Osteocyte (in vitro differentiated cells): ENCODE results near the gene NSD1. TPM values are rescaled to one million over a fixed set of nuclear protein-coding genes. Genes with fewer than 3 reads are reported as not detected.

Source experiments
- DNase-seq: peaks from one replicate; pipeline ENCODE4 v3.0.0; 2021; ENCODE audit warnings: mixed read lengths; ENCODE audit not compliant: unreplicated experiment; ENCODE audit errors: extremely low spot score
- H3K27ac Mint-ChIP-seq: one replicate; pipeline ENCODE4 v1.8.0; 2021; ENCODE audit warnings: mild to moderate bottlenecking, mixed read lengths; ENCODE audit not compliant: unreplicated experiment
- H3K27me3 Mint-ChIP-seq: one replicate; pipeline ENCODE4 v1.8.0; 2021; ENCODE audit warnings: mixed read lengths; ENCODE audit not compliant: unreplicated experiment
- H3K36me3 Mint-ChIP-seq: one replicate; pipeline ENCODE4 v1.8.0; 2021; ENCODE audit warnings: mixed read lengths; ENCODE audit not compliant: unreplicated experiment
- H3K4me1 Mint-ChIP-seq: one replicate; pipeline ENCODE4 v1.8.0; 2021; ENCODE audit warnings: mixed read lengths; ENCODE audit not compliant: unreplicated experiment
- H3K4me3 Mint-ChIP-seq: one replicate; pipeline ENCODE4 v1.8.0; 2021; ENCODE audit warnings: mild to moderate bottlenecking, moderate library complexity, mixed read lengths; ENCODE audit not compliant: unreplicated experiment
- H3K9me3 Mint-ChIP-seq: one replicate; pipeline ENCODE4 v1.8.0; 2021; ENCODE audit warnings: mixed read lengths; ENCODE audit not compliant: unreplicated experiment
- total RNA-seq: library from RNA; stranded (reverse); gene quantifications from 2 replicates; pipeline ENCODE4 v1.2.1, GENCODE V29; 2021
- TF ChIP-seq, protein P1 (sequence below): fragments of 200-600 bp; sonication (generic); IDR thresholded peaks from 2 replicates; pipeline ENCODE4 v1.5.0; 2021; ENCODE audit warnings: antibody characterized with exemption, mild to moderate bottlenecking, moderate library complexity

The NSD1 gene
- total RNA-seq, 1 donor from 2014 or later = 74.7 TPM

DNA sequence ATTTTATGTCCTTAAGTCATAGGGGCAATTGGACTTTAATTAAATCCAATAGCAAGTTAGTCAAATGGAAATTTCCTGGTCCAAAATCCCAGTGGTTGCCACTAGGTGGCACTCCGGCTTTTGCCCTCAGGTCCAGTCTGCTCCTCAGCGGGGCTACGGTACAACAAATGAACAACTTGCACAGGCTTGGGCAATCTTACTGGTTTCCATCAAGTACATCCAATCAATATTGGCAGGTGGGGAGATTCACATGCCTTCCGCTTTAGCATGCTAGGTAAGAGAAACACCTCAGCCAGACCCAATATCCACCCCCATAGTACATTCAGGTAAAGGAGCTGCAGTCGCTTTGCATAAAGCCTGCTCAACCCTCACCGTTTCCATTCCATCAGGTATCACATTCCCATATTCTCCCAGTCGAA is 184.4 kb downstream of the NSD1 start:
- no peak for DNase-seq
- H3K4me3 Mint-ChIP-seq = no peak overlapping the region
- H3K4me1 Mint-ChIP-seq = peaks cover 7% of the 10 kb centered on the region
- H3K36me3 Mint-ChIP-seq = peaks cover 11% of the 10 kb centered on the region
- H3K27ac Mint-ChIP-seq = no peak overlapping the region
- H3K27me3 Mint-ChIP-seq = no peaks in the 10 kb centered on the region
- TF ChIP-seq, protein P1, sequence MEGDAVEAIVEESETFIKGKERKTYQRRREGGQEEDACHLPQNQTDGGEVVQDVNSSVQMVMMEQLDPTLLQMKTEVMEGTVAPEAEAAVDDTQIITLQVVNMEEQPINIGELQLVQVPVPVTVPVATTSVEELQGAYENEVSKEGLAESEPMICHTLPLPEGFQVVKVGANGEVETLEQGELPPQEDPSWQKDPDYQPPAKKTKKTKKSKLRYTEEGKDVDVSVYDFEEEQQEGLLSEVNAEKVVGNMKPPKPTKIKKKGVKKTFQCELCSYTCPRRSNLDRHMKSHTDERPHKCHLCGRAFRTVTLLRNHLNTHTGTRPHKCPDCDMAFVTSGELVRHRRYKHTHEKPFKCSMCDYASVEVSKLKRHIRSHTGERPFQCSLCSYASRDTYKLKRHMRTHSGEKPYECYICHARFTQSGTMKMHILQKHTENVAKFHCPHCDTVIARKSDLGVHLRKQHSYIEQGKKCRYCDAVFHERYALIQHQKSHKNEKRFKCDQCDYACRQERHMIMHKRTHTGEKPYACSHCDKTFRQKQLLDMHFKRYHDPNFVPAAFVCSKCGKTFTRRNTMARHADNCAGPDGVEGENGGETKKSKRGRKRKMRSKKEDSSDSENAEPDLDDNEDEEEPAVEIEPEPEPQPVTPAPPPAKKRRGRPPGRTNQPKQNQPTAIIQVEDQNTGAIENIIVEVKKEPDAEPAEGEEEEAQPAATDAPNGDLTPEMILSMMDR = peak; percentile 86
- no peaks in the 10 kb centered on the region for H3K9me3 Mint-ChIP-seq

DNA sequence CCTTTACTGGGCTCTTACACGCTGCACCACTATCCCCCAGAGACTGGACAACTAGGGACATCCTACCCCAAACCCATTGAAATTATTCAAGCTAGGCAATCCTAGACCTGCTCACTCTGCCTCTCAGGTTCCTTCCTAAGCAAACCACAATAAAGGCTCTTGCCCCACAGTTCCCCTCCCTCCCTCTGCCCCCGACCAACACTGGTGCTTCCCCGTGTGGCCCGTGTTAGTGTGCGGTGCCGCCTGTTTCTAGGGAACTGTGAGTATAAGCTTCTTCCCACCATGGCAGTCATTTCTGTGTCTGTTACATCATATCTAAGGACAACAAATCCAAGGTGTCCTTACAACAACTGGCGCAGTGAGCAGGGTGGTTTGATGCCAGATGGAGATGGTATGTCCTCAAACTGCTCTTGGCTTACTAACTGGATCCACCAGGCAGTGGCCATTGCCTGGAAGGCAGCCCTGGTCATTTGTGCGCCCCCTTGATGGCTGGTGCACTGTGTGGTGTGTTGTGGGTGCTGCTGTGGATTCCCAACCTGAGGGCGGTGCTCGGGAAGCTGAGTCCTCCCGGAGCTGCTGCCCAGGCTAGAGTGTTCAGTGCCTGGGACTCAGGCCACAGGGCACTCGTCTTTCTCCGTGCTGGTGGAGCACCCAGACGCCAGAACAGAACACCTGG is 186.5 kb downstream of the NSD1 start:
- TF ChIP-seq, protein P1 = no peak
- Mint-ChIP-seq H3K27ac (no peak overlapping the region), H3K27me3 (no peaks in the 10 kb centered on the region), H3K4me3 (no peak overlapping the region), H3K9me3 (no peaks in the 10 kb centered on the region), H3K36me3 (peaks cover 13% of the 10 kb centered on the region), H3K4me1 (peaks cover 6% of the 10 kb centered on the region)
- no peak for DNase-seq

DNA sequence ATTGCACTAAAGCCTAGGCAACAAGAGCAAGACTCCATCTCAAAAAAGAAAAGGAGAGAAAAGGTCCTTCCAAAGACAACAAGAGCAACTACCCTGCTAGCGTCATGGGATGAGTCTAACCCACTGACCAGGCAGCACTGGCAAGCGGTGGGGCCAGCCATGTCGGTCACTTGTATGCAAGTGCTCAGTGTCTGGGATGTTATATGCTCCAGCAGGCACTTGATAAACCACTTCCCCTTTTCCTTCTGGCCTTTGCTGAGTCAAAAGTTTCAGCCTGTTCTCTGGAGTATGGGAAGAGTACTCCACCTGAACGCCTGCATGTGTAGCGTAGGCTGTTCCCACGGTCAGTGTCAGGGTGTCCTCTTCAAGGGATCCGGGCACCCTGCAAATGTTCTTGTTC is 187.3 kb downstream of the NSD1 start:
- TF ChIP-seq, protein P1 = no peak
- peaks cover 13% of the 10 kb centered on the region for H3K36me3 Mint-ChIP-seq
- no peak overlapping the region for H3K27ac Mint-ChIP-seq
- H3K9me3 Mint-ChIP-seq = no peaks in the 10 kb centered on the region
- no peak for DNase-seq
- H3K4me3 Mint-ChIP-seq = no peak overlapping the region
- no peaks in the 10 kb centered on the region for H3K27me3 Mint-ChIP-seq
- H3K4me1 Mint-ChIP-seq = peaks cover 8% of the 10 kb centered on the region

DNA sequence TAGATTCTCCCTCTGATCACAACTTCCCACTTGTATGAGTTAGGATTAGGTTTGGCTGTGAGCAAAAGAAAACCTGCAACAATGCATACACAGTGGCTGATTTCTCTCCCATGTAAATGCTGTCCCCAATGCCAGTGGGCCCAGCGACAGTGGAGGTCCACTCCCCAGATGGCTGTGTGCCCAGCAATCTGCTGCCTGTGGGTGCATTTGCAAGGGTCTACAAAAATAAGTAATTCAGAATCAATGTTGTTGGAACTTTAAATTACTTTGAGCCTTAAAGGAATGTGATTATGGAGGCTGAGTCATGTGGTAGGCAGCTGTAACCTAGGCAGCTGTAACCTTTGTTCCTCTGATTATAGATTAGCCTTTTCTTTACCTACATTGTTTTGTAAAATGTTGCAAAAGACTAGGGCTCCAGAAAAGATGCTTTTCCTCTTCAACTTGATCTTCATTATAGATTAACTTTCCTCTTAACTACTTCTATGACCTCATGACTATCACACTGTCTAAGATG is 192.4 kb downstream of the NSD1 start:
- H3K36me3 Mint-ChIP-seq = peaks cover 16% of the 10 kb centered on the region
- TF ChIP-seq, protein P1 = no peak
- H3K4me1 Mint-ChIP-seq = peaks cover 18% of the 10 kb centered on the region
- H3K4me3 Mint-ChIP-seq = no peak overlapping the region
- no peaks in the 10 kb centered on the region for H3K9me3 Mint-ChIP-seq
- H3K27ac Mint-ChIP-seq = no peak overlapping the region
- DNase-seq = no peak
- H3K27me3 Mint-ChIP-seq = no peaks in the 10 kb centered on the region

DNA sequence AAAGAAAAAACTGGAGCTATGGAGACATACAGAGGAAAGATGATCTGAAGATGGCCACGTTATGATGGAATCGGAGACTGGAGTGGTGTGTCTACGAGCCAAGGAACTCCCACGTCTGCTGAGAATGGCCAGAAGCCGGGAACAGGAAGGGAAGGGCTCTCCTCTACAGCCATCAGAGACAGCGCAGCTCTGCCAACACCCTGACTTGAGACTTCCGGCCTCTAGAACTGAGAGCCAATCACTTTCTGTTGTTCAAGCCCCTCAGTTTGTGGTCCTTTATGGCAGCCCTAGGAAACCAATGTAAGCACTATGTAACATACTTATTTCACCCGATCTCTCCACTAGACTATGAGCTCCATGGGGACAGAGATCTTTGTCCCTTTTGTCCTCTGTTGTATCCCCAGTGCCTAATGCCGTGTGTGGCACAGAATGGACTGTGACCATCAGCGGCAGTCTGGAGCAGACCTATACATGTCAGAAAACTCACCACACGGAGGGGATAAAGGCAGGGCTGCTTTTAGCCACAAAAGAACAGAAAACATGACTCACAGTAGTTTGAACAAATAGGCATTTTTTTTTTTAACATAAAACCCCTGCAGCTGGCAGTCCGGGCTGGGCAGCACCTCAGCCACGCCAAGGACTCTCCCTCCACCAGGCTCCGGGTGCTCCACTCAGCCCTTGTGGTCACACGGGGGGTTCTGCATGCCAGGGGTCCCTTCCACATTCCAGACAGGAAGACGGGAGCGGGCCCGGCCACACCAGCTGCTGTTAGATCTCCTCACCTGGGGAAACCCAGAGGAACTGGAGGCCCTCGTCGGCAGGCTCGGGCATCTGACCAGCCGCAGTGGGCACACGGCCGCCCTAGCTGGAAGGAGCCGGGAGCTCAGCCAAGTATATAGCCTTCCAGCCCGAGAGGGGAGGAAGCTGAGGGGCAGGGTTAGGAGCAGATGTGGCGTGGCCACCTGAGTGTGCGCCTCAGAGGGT is 194.3 kb downstream of the NSD1 start:
- Mint-ChIP-seq H3K9me3 (no peaks in the 10 kb centered on the region), H3K36me3 (peaks cover 20% of the 10 kb centered on the region), H3K4me1 (peaks cover 18% of the 10 kb centered on the region), H3K4me3 (no peak overlapping the region), H3K27ac (peak overlapping the region; percentile 83), H3K27me3 (no peaks in the 10 kb centered on the region)
- TF ChIP-seq, protein P1 = peak; percentile 7
- DNase-seq = no peak
